ENCODE data around the gene PARS2. TPM values are rescaled to one million over a fixed set of nuclear protein-coding genes. Genes with fewer than 3 reads are reported as not detected.

Gene PARS2
- total RNA-seq, 1 donor from 2014 or later = 4.0 TPM

DNA sequence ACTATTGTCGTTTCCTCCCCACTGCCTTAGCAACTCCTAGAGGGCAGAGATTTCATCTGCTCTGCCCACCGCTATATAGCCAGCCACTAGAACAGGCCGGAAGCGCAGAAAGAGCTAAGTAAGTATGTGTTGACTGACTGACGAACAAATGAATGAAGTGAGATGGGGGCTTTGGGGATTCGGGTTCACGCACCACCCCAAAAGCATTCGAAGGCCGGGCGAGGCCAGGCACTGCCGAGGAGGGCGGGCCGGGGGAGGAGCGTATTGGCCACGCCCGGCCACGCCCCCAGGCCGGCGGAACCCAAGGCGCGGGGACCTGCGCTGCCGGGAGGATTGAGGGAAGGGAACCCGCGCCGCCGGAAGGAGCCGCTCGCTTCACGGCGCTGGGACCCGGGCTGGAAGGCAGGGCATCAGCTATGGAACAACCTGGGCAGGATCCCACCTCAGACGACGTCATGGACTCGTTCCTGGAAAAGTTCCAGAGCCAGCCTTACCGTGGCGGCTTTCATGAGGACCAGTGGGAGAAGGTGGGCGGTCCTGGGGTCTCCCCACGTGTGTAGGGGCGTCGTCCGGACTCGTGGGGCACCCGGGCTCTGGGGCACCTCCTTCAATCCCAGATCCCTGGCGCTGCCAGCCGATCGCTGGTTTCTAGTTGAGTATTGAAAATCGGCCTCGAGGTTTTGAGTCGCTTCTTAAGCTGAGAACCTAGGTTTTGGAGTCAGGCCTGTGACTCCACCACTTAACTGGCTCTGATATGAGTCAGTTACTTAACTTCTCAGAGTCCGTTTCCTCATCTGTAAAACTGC lies 48.6 kb downstream of the PARS2 start, which contains the start of gene TTC4:
TTC4 (plus strand) TSS at position 369 of the 806 bp plus-strand sequence; CDS start at position 417, 48 bp downstream.
- H3K4me1 Mint-ChIP-seq (ENCODE audit: low read depth) = peaks cover 19% of the 10 kb centered on the region
- peaks cover 7% of the 10 kb centered on the region for H3K27me3 Mint-ChIP-seq (ENCODE audit: low read depth)
- TF ChIP-seq, protein P1, sequence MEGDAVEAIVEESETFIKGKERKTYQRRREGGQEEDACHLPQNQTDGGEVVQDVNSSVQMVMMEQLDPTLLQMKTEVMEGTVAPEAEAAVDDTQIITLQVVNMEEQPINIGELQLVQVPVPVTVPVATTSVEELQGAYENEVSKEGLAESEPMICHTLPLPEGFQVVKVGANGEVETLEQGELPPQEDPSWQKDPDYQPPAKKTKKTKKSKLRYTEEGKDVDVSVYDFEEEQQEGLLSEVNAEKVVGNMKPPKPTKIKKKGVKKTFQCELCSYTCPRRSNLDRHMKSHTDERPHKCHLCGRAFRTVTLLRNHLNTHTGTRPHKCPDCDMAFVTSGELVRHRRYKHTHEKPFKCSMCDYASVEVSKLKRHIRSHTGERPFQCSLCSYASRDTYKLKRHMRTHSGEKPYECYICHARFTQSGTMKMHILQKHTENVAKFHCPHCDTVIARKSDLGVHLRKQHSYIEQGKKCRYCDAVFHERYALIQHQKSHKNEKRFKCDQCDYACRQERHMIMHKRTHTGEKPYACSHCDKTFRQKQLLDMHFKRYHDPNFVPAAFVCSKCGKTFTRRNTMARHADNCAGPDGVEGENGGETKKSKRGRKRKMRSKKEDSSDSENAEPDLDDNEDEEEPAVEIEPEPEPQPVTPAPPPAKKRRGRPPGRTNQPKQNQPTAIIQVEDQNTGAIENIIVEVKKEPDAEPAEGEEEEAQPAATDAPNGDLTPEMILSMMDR (IDR thresholded peaks at IDR 0.05) = peak; percentile 44
- peak within 1 kb of the TSS; percentile 87 for H3K27ac Mint-ChIP-seq (ENCODE audit: unreplicated experiment)
- no peak for DNase-seq (ENCODE audit: low spot score)
- H3K9me3 Mint-ChIP-seq (ENCODE audit: low read depth) = no peaks in the 10 kb centered on the region
- peak within 1 kb of the TSS; percentile 87 for H3K4me3 Mint-ChIP-seq (ENCODE audit: unreplicated experiment)
- H3K36me3 Mint-ChIP-seq (ENCODE audit: low read depth) = peaks cover 4% of the 10 kb centered on the region

DNA sequence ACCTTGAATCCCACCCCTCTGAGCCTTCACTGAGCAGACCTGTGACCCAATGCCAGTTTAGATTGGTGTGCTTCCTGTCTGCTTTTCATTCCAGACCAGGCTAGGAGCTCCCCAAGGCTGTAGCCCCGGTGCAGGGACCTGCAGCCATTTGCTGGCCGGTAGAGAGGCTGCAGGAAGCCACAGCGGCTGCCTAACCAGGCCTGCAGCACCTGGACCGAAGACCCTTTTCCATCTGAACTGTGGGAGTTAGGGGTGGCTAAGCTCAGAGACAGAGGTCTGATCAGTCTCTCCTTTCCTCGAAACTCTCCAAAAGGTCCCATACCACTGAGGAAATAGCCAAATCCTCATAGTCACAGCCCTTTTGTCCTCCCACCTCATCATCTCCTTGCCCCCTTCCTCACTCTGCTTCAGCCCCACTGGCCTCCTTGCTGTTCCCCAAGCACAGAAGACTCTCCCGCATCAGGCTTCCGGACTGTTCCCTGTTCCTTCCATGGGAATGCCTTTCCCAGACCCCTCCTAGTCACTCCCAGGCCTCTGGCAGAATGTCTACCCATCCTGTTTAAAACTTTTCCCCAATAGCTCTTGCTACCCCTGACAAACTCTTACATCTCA lies 49.3 kb downstream of the PARS2 start:
- Mint-ChIP-seq H3K36me3 (ENCODE audit: low read depth) (peaks cover 4% of the 10 kb centered on the region), H3K27me3 (ENCODE audit: low read depth) (peaks cover 10% of the 10 kb centered on the region), H3K4me3 (ENCODE audit: unreplicated experiment) (peak overlapping the region; percentile 87), H3K27ac (ENCODE audit: unreplicated experiment) (peak overlapping the region; percentile 53), H3K4me1 (ENCODE audit: low read depth) (peaks cover 19% of the 10 kb centered on the region), H3K9me3 (ENCODE audit: low read depth) (no peaks in the 10 kb centered on the region)
- TF ChIP-seq, protein P1 (IDR thresholded peaks at IDR 0.05) = no peak
- no peak for DNase-seq (ENCODE audit: low spot score)

DNA sequence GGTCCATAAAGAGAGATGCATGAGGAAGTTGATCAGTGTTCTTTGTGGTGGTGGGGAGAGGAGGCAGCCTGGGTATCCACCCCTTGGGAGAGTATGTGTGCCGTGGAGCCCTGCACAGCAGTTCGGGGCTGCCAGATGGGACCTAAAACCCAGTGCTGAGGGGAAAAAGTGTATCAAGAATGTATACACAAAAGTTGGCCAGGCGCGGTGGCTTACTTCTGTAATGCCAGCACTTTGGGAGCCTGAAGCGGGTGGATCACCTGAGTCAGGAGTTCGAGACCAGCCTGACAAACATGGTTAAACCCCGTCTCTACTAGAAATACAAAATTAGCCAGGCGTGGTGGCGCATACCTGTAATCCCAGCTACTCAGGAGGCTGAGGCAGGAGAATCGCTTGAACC lies 52.8 kb downstream of the PARS2 start:
- Mint-ChIP-seq H3K4me3 (ENCODE audit: unreplicated experiment) (no peak overlapping the region), H3K4me1 (ENCODE audit: low read depth) (peaks cover 11% of the 10 kb centered on the region), H3K36me3 (ENCODE audit: low read depth) (no peaks in the 10 kb centered on the region), H3K9me3 (ENCODE audit: low read depth) (no peaks in the 10 kb centered on the region), H3K27me3 (ENCODE audit: low read depth) (peaks cover 31% of the 10 kb centered on the region), H3K27ac (ENCODE audit: unreplicated experiment) (no peak overlapping the region)
- no peak for DNase-seq (ENCODE audit: low spot score)
- TF ChIP-seq, protein P1 (IDR thresholded peaks at IDR 0.05) = no peak

DNA sequence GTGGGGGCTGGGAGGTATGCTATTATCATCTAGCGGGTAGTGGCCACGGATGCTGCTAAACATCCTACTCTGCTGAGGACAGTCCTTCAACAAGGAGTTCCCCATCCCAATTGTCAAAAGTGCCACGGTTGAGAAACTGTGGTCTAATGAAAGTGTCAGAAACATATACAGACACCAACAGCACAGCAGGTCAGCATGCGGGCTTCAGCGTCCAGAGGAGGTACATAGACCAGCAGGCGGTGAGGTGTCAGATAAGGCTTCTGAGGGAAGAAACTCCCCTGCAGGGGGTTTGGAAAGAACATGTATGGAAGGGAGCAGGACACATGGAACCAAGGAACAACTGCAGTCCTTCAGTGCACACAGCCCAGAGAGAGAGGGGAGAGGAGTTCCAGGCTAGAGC lies 53.5 kb downstream of the PARS2 start:
- DNase-seq (ENCODE audit: low spot score) = no peak
- H3K4me1 Mint-ChIP-seq (ENCODE audit: low read depth) = peaks cover 5% of the 10 kb centered on the region
- no peak overlapping the region for H3K27ac Mint-ChIP-seq (ENCODE audit: unreplicated experiment)
- no peaks in the 10 kb centered on the region for H3K9me3 Mint-ChIP-seq (ENCODE audit: low read depth)
- TF ChIP-seq, protein P1 (IDR thresholded peaks at IDR 0.05) = no peak
- no peaks in the 10 kb centered on the region for H3K36me3 Mint-ChIP-seq (ENCODE audit: low read depth)
- no peak overlapping the region for H3K4me3 Mint-ChIP-seq (ENCODE audit: unreplicated experiment)
- peaks cover 31% of the 10 kb centered on the region for H3K27me3 Mint-ChIP-seq (ENCODE audit: low read depth)

DNA sequence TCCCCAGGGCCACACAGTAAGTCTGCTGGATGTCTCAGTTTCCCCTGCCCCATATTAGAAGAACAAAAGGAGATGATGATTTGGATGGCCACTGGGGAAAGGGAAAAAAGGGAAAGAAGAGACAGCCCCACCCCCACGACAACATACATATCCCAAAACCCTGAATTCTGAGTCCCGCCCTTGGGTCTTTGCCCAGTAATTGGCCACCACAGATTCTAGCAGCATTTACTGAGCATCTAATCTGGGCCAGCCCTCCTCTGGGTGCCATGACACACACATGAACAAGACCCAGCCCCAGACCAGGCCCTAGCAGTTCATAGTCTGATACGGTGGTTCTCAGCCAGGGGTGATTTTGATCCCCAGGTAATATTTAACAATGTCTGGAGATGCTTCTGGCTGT lies 53.9 kb downstream of the PARS2 start:
- TF ChIP-seq, protein P1 (IDR thresholded peaks at IDR 0.05) = no peak
- Mint-ChIP-seq H3K9me3 (ENCODE audit: low read depth) (no peaks in the 10 kb centered on the region), H3K4me3 (ENCODE audit: unreplicated experiment) (no peak overlapping the region), H3K4me1 (ENCODE audit: low read depth) (peaks cover 5% of the 10 kb centered on the region), H3K27ac (ENCODE audit: unreplicated experiment) (no peak overlapping the region), H3K36me3 (ENCODE audit: low read depth) (no peaks in the 10 kb centered on the region), H3K27me3 (ENCODE audit: low read depth) (peaks cover 32% of the 10 kb centered on the region)
- no peak for DNase-seq (ENCODE audit: low spot score)
